Testis (tissue), 3 donors: ENCODE results near the gene RPRD2. TPM values are rescaled to one million over a fixed set of nuclear protein-coding genes. Genes with fewer than 3 reads are reported as not detected.
A peak's percentile ranks its signal among the peaks of the same experiment; 100 is the strongest.

ENCODE experiments used
- DNase-seq: peaks from one replicate; pipeline ENCODE4 v3.0.0-alpha.2; 2019
- H3K27ac ChIP-seq, 2 donors: fragments of 200-600 bp; sonication (generic); one replicate each; pipeline ENCODE4 v1.5.1; 2019
- H3K27me3 ChIP-seq: fragments of 200-600 bp; sonication (generic); one replicate; pipeline ENCODE4 v1.5.1; 2019
- H3K36me3 ChIP-seq: fragments of 200-600 bp; sonication (generic); one replicate; pipeline ENCODE4 v1.5.1; 2017; ENCODE audit warnings: low read depth; ENCODE audit errors: missing control alignments
- H3K4me1 ChIP-seq: fragments of 200-600 bp; sonication (generic); one replicate; pipeline ENCODE4 v1.5.1; 2019
- H3K4me3 ChIP-seq, 2 donors: fragments of 200-600 bp; sonication (generic); one replicate each; pipeline ENCODE4 v1.5.1; 2017 to 2019
- H3K9me3 ChIP-seq: fragments of 200-600 bp; sonication (generic); one replicate; pipeline ENCODE4 v1.5.1; 2017
- CTCF ChIP-seq, 3 experiments: fragments of 450-650 bp in 2 of 3; fragments of 200-600 bp in 1 of 3; sonication (generic) in 1 of 3; IDR thresholded peaks; one replicate each; pipeline ENCODE4 v1.5.1; 2016 to 2019; ENCODE audit warnings: antibody characterized with exemption in 3 of 3, mild to moderate bottlenecking in 2 of 3, moderate library complexity in 1 of 3
- POLR2A ChIP-seq: fragments of 450-650 bp; IDR thresholded peaks from one replicate; pipeline ENCODE4 v1.6.1; 2017; ENCODE audit warnings: antibody characterized with exemption, mild to moderate bottlenecking, moderate library complexity
- WGBS, 2 donors: methylation state at CpG; one replicate each; pipeline ENCODE4 v1.1.5; 2018; 5-methylcytosine and 5-hydroxymethylcytosine counted together
- intact Hi-C: fragments of 100-400 bp; cut with DNase I; formaldehyde crosslinking; loops from one replicate; pipeline ENCODE4 v1.15.1; 2023; ENCODE audit warnings: low total_unique reads
- polyA plus RNA-seq: library from polyadenylated mRNA; stranded (reverse); fragments of 350-450 nt; fragmentation: Illumina TruSeq; extraction: RNeasy Lipid Tissue Mini Kit (QIAGEN cat#74804); gene quantifications from one replicate; pipeline ENCODE4 v1.2.3, GENCODE V29; 2014; ENCODE audit warnings: low read depth, low replicate concordance; ENCODE audit not compliant: insufficient read depth
- total RNA-seq, 2 donors: library from RNA; depleted of rRNA; stranded (reverse); fragments of >200 nt; gene quantifications; one replicate each; pipeline ENCODE4 v1.2.3, GENCODE V29; 2016

The RPRD2 gene
- total and polyA plus RNA-seq, 3 donors from 2014 or later: 32.1 to 38.9 (median 36.3) TPM

GRCh38 chr1:150456146-150456647 lies 92.2 kb downstream of the RPRD2 start:
- no peaks in the 10 kb centered on the region for H3K4me1 ChIP-seq
- H3K9me3 ChIP-seq: no peaks in the 10 kb centered on the region
- H3K27ac ChIP-seq: no peak overlapping the region
- no peak for TF ChIP-seq POLR2A
- no peak for TF ChIP-seq CTCF (IDR thresholded peaks at IDR 0.05)
- H3K4me3 ChIP-seq: no peak overlapping the region
- intact Hi-C loops: no loop called here
- WGBS, 2 donors: 79 to 84% methylated on average over 4 of the region's 4 CpGs
- no peak for DNase-seq
- H3K27me3 ChIP-seq: no peaks in the 10 kb centered on the region
- no peaks in the 10 kb centered on the region for H3K36me3 ChIP-seq

GRCh38 chr1:150464422-150464826 lies 100.5 kb downstream of the RPRD2 start:
- no peaks in the 10 kb centered on the region for H3K36me3 ChIP-seq
- H3K9me3 ChIP-seq: no peaks in the 10 kb centered on the region
- H3K27me3 ChIP-seq: no peaks in the 10 kb centered on the region
- intact Hi-C loops: loop anchor here (10.0 kb wide), 1 partner anchor 90 kb away; no protein-coding TSS in a partner anchor
- H3K4me3 ChIP-seq: no peak overlapping the region
- TF ChIP-seq POLR2A (no peak), CTCF (IDR thresholded peaks at IDR 0.05) (peak; percentile 58 to 83 (median 81))
- H3K4me1 ChIP-seq: no peaks in the 10 kb centered on the region
- DNase-seq: peak; percentile 57
- no peak overlapping the region for H3K27ac ChIP-seq
- 48 to 56% methylated on average over 4 of the region's 4 CpGs for WGBS, 2 donors

GRCh38 chr1:150466964-150467363 lies 103.0 kb downstream of the RPRD2 start:
- Histone ChIP-seq H3K27ac (no peak overlapping the region), H3K36me3 (no peaks in the 10 kb centered on the region), H3K27me3 (no peaks in the 10 kb centered on the region), H3K4me3 (no peak overlapping the region), H3K4me1 (peaks cover 5% of the 10 kb centered on the region), H3K9me3 (no peaks in the 10 kb centered on the region)
- DNase-seq: no peak
- no peak for TF ChIP-seq CTCF (IDR thresholded peaks at IDR 0.05)
- TF ChIP-seq POLR2A: no peak
- intact Hi-C loops: loop anchor here (10.0 kb wide), 1 partner anchor 88 kb away; no protein-coding TSS in a partner anchor

- no peaks in the 10 kb centered on the region for H3K36me3 ChIP-seq
- no peak for TF ChIP-seq CTCF (IDR thresholded peaks at IDR 0.05)
- no peak for TF ChIP-seq POLR2A
- intact Hi-C loops: loop anchor here (10.0 kb wide), 1 partner anchor 86 kb away; no protein-coding TSS in a partner anchor
- peaks cover 19% of the 10 kb centered on the region for H3K4me1 ChIP-seq
- H3K27me3 ChIP-seq: no peaks in the 10 kb centered on the region
- H3K27ac ChIP-seq: no peak overlapping the region
- 77 to 78% methylated on average over 1 of the region's 1 CpG for WGBS, 2 donors
- H3K4me3 ChIP-seq: no peak overlapping the region
- H3K9me3 ChIP-seq: no peaks in the 10 kb centered on the region
- DNase-seq: no peak
Measured at GRCh38 chr1:150469291-150469690, 105.3 kb downstream of the RPRD2 start.

GRCh38 chr1:150472601-150473200 lies 108.8 kb downstream of the RPRD2 start:
- peak overlapping the region in 1 of 2 donors; percentile 11 for H3K27ac ChIP-seq
- DNase-seq: no peak

More at GRCh38 chr1:150472601-150473200, 108.8 kb downstream of the RPRD2 start:
- 84 to 98% methylated on average over 5 to 10 of the region's 10 CpGs for WGBS, 2 donors
- Histone ChIP-seq H3K9me3 (no peaks in the 10 kb centered on the region), H3K4me3 (no peak overlapping the region), H3K4me1 (peaks cover 37% of the 10 kb centered on the region), H3K36me3 (no peaks in the 10 kb centered on the region), H3K27me3 (no peaks in the 10 kb centered on the region)
- intact Hi-C loops: no loop called here
- TF ChIP-seq CTCF (IDR thresholded peaks at IDR 0.05) (no peak), POLR2A (no peak)
